ENCODE results near the gene GTF2IRD1. TPM values are rescaled to one million over a fixed set of nuclear protein-coding genes. Genes with fewer than 3 reads are reported as not detected.

GTF2IRD1 gene
- total and polyA plus RNA-seq, 9 of the 15 experiments (the other 6 are each of a cell fraction or from before 2014, with no cell fraction given) = 9.1 to 30.2 (median 14.0) TPM

DNA sequence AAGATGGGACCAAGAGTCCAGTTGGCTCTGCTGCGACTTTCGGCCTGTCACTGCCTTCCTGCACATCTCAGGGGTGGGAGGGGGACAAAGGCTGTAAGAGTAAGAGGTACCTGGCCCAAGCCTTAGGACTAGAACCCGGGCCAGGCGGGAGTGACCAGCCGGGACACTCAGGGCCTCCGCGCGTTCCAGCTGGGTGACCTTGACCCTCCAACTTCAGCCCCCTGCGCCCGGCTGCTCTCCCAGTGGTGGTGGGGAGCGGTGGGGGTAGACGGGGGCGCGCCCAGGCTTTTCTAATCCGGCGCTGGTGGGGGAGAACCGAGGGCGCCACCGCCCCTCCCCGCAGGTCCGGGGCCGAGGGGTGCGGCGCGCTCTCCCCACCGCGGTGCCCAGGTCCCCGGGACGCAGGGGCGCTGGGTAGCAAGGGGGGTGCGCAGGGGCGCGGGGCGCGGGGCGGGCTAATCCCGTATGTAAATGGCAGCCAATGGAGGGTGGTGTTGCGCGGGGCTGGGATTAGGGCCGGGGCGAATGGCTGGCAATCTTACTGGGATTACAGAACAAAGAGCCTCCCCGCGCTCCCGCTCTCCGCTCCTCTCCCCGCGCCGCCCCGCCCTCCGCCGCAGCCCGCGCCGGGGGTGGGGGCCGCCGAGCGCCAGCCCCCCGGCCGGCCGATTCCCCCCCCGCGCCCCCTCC, at the start of gene GTF2IRD1 (continued):
- TF ChIP-seq, protein P1, sequence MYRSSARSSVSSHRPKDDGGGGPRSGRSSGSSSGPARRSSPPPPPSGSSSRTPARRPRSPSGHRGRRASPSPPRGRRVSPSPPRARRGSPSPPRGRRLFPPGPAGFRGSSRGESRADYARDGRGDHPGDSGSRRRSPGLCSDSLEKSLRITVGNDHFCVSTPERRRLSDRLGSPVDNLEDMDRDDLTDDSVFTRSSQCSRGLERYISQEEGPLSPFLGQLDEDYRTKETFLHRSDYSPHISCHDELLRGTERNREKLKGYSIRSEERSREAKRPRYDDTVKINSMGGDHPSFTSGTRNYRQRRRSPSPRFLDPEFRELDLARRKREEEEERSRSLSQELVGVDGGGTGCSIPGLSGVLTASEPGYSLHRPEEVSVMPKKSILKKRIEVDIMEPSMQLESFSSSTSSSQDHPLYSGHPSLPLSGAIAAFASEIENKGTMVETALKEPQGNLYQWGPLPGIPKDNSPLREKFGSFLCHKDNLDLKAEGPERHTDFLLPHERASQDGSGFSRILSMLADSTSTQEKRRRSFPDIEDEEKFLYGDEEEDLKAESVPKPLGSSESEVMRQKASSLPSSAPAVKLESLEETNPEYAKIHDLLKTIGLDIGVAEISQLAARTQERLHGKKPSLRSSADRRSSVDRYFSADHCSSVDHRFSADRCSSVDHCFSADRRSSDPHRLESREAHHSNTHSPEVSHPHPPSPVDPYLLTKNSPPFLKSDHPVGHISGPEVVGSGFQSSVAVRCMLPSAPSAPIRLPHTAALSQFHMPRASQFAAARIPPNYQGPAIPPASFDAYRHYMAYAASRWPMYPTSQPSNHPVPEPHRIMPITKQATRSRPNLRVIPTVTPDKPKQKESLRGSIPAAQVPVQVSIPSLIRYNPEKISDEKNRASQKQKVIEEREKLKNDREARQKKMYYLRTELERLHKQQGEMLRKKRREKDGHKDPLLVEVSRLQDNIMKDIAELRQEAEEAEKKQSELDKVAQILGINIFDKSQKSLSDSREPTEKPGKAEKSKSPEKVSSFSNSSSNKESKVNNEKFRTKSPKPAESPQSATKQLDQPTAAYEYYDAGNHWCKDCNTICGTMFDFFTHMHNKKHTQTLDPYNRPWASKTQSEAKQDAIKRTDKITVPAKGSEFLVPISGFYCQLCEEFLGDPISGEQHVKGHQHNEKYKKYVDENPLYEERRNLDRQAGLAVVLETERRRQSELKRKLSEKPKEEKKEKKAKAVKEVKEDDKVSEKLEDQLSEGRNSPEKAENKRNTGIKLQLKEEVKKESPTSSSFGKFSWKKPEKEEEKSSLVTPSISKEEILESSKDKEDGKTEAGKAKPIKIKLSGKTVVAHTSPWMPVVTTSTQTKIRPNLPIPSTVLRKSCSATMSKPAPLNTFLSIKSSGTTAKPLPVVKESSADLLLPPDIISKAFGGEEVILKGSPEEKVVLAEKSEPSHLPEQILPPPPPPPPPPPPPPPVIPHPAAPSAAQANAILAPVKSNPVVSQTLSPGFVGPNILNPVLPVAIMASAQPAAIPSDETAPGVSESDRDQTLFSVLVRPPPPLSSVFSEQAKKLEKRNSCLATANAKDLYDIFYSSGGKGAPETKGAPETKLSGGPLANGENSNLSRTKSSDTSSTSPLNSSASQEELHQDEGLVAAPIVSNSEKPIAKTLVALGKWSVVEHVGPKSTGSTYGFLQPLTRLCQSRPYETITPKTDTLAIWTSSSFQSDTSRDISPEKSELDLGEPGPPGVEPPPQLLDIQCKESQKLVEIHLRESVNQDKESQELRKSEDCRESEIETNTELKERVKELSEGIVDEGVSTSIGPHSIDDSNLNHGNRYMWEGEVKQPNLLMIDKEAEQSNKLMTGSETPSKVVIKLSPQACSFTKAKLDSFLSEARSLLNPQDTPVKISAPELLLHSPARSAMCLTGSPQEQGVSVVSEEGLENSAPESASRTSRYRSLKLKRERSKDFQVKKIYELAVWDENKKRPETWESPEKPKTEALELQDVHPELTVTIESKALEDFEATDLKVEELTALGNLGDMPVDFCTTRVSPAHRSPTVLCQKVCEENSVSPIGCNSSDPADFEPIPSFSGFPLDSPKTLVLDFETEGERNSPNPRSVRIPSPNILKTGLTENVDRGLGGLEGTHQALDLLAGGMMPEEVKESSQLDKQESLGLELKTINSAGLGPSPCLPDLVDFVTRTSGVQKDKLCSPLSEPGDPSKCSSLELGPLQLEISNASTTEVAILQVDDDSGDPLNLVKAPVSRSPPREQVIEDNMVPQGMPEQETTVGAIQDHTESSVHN (IDR thresholded peaks at IDR 0.05; ENCODE audit: borderline replicate concordance in 1 of 2, low read depth in 1 of 2) = no peak
- TF ChIP-seq TCF7 (IDR thresholded peaks at IDR 0.05; ENCODE audit: borderline replicate concordance) (peak; percentile 82; the same call in 1 of the 2 replicates), FOXA1 (IDR thresholded peaks at IDR 0.05; ENCODE audit: borderline replicate concordance) (no peak), HDAC1 (IDR thresholded peaks at IDR 0.05) (0 out of 4 replicates have a peak, but pooled peaks of 1 of the 2 experiments have one; percentile 7), MBD2 (IDR thresholded peaks at IDR 0.05; ENCODE audit: borderline replicate concordance, low read depth) (peak; percentile 92), HMG20A (CRISPR knock-in tag; conservative IDR thresholded peaks at IDR 0.05) (no peak), STAT5A (IDR thresholded peaks at IDR 0.05; ENCODE audit: borderline replicate concordance, low read length) (no peak), NELFE (IDR thresholded peaks at IDR 0.05; ENCODE audit: insufficient read depth, insufficient read length) (no peak), TCF3 (CRISPR knock-in tag; IDR thresholded peaks at IDR 0.05) (no peak), ZNF232 (CRISPR knock-in tag; IDR thresholded peaks at IDR 0.05) (no peak), POLR2B (IDR thresholded peaks at IDR 0.05; ENCODE audit: low read depth, partially characterized antibody) (no peak)
- TF ChIP-seq, protein P2, sequence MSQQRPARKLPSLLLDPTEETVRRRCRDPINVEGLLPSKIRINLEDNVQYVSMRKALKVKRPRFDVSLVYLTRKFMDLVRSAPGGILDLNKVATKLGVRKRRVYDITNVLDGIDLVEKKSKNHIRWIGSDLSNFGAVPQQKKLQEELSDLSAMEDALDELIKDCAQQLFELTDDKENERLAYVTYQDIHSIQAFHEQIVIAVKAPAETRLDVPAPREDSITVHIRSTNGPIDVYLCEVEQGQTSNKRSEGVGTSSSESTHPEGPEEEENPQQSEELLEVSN (IDR thresholded peaks at IDR 0.05; ENCODE audit: borderline replicate concordance in 1 of 2, extremely low read depth in 1 of 2, insufficient read depth in 1 of 2, insufficient read length in 1 of 2, low read depth in 1 of 2, low read length in 1 of 2, poor library complexity in 1 of 2, severe bottlenecking in 1 of 2) = peak in 1 of 2 experiments; percentile 77
- TF ChIP-seq, protein P3, sequence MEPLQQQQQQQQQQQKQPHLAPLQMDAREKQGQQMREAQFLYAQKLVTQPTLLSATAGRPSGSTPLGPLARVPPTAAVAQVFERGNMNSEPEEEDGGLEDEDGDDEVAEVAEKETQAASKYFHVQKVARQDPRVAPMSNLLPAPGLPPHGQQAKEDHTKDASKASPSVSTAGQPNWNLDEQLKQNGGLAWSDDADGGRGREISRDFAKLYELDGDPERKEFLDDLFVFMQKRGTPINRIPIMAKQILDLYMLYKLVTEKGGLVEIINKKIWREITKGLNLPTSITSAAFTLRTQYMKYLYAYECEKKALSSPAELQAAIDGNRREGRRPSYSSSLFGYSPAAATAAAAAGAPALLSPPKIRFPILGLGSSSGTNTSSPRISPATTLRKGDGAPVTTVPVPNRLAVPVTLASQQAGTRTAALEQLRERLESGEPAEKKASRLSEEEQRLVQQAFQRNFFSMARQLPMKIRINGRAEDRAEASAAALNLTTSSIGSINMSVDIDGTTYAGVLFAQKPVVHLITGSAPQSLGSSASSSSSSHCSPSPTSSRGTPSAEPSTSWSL (CRISPR knock-in tag; IDR thresholded peaks at IDR 0.05; ENCODE audit: borderline replicate concordance) = 0 out of 2 replicates have a peak, but pooled peaks have one; percentile 52
- TF ChIP-seq, protein P4, sequence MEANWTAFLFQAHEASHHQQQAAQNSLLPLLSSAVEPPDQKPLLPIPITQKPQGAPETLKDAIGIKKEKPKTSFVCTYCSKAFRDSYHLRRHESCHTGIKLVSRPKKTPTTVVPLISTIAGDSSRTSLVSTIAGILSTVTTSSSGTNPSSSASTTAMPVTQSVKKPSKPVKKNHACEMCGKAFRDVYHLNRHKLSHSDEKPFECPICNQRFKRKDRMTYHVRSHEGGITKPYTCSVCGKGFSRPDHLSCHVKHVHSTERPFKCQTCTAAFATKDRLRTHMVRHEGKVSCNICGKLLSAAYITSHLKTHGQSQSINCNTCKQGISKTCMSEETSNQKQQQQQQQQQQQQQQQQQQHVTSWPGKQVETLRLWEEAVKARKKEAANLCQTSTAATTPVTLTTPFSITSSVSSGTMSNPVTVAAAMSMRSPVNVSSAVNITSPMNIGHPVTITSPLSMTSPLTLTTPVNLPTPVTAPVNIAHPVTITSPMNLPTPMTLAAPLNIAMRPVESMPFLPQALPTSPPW (CRISPR knock-in tag; IDR thresholded peaks at IDR 0.05) = peak; percentile 98
